ENCODE data around the gene GRHL3. TPM values are rescaled to one million over a fixed set of nuclear protein-coding genes. Genes with fewer than 3 reads are reported as not detected.
A peak's percentile ranks its signal among the peaks of the same experiment; 100 is the strongest.

Gene GRHL3
- total RNA-seq, 1 donor, result not detected

- Histone ChIP-seq H3K9me3 (ENCODE audit: low read depth, low read length) (no peaks in the 10 kb centered on the region), H3K27me3 (ENCODE audit: insufficient read depth, low read length) (no peaks in the 10 kb centered on the region), H3K4me1 (ENCODE audit: insufficient read depth, low read length) (peaks cover 23% of the 10 kb centered on the region), H3K4me3 (ENCODE audit: low read length) (no peak overlapping the region)
These were observed 62.1 kb downstream of the GRHL3 start for GRCh38 chr1:24381256-24381655.

GRCh38 chr1:24382165-24382577 lies 63.0 kb downstream of the GRHL3 start:
- H3K4me3 ChIP-seq (ENCODE audit: low read length), result no peak overlapping the region
- H3K9me3 ChIP-seq (ENCODE audit: low read depth, low read length), result no peaks in the 10 kb centered on the region
- peaks cover 23% of the 10 kb centered on the region for H3K4me1 ChIP-seq (ENCODE audit: insufficient read depth, low read length)
- H3K27me3 ChIP-seq (ENCODE audit: insufficient read depth, low read length), result no peaks in the 10 kb centered on the region

DNA sequence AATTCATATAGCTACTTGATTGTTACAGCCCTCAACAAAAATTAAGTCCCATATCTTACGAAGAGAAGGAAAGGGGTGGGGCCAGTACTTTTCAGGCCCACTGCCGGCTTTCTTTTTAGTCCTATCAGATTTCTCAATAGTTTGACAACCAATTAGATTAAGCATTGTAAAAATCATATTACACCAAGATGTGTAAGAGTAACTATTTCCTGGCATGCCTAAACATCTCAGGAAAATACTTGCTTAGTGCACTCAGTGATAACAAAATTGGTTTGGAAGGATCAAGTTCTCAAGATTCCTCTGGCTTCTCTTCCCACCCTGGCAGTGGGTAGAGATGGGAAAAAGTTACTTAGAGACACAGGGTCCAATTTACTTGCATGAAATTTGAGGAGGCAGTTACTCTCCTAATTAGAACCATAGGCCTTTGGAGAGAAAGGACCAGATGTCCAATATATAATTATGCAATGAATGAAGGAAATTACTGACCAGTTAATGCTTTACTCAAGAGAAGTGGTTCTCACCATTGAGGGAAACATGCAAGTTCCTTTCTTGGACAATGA lies 64.3 kb downstream of the GRHL3 start:
- Histone ChIP-seq H3K9me3 (ENCODE audit: low read depth, low read length) (no peaks in the 10 kb centered on the region), H3K4me1 (ENCODE audit: insufficient read depth, low read length) (peaks cover 23% of the 10 kb centered on the region), H3K27me3 (ENCODE audit: insufficient read depth, low read length) (no peaks in the 10 kb centered on the region), H3K4me3 (ENCODE audit: low read length) (no peak overlapping the region)

- H3K27me3 ChIP-seq (ENCODE audit: insufficient read depth, low read length), result no peaks in the 10 kb centered on the region
- H3K9me3 ChIP-seq (ENCODE audit: low read depth, low read length), result no peaks in the 10 kb centered on the region
- H3K4me1 ChIP-seq (ENCODE audit: insufficient read depth, low read length), result peaks cover 23% of the 10 kb centered on the region
- H3K4me3 ChIP-seq (ENCODE audit: low read length), result peak overlapping the region; percentile 6
These were observed 65.3 kb downstream of the GRHL3 start for GRCh38 chr1:24384251-24385090.

DNA sequence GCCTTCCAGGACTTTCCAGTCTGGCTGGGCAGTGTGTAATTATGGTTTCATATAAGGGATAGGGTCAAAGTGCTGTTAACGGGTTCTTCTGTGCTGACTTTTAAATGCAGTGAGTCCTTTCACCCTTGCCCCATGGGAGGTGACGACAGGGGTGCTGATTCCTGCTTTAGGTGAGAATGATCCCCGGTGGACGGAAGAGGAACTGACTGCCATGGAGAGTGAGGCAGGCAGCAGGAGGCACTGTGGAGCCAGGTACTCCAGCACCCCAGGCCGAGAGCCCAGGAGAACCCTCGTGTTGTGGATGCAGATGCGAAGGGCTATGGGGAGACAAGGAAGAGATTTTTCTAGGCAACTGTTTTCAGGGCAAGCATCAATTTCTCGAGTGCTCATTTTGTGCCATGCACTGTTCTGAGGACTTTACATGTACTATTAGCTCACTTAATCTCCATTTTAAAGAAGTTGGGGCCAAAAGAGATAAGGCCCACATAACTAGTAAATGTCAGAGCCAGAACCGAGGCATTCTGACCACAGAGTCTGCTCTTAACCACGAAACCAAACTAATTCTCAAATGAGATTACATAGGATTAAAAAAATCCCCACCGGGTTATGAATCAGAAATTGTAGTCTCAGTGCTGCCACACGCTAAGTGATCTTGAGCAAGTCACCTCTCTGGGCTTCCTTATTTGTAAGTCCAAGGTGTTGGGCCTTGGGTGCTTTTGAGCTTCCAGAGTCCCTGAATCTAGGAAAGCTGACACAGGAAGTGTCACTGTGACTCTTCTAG lies 66.2 kb downstream of the GRHL3 start:
- Histone ChIP-seq H3K27me3 (ENCODE audit: insufficient read depth, low read length) (no peaks in the 10 kb centered on the region), H3K9me3 (ENCODE audit: low read depth, low read length) (no peaks in the 10 kb centered on the region), H3K4me3 (ENCODE audit: low read length) (no peak overlapping the region), H3K4me1 (ENCODE audit: insufficient read depth, low read length) (peaks cover 23% of the 10 kb centered on the region)

DNA sequence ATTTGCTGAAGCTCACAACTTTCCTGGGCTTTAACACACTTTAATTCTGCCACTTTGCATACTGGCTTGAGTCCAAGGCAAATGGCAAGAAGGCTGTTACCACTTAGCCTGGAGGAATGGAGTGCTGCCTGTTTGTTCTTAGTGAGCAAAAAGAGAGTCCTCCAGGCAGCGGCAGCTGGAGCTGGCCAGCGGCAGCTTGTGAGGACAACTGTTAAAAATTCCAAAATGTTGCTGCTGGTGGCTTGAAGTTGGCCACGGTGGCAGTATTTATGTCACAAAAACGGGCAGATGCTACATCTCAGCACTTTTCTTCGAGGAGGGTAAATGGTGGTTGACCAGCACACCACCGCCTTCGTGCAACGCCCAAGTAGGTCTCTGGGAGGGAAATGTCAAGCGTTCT lies 67.1 kb downstream of the GRHL3 start:
- Histone ChIP-seq H3K4me3 (ENCODE audit: low read length) (no peak overlapping the region), H3K9me3 (ENCODE audit: low read depth, low read length) (no peaks in the 10 kb centered on the region), H3K4me1 (ENCODE audit: insufficient read depth, low read length) (peaks cover 23% of the 10 kb centered on the region), H3K27me3 (ENCODE audit: insufficient read depth, low read length) (no peaks in the 10 kb centered on the region)

- H3K9me3 ChIP-seq (ENCODE audit: low read depth, low read length), result no peaks in the 10 kb centered on the region
- H3K27me3 ChIP-seq (ENCODE audit: insufficient read depth, low read length), result no peaks in the 10 kb centered on the region
- H3K4me3 ChIP-seq (ENCODE audit: low read length), result no peak overlapping the region
- H3K4me1 ChIP-seq (ENCODE audit: insufficient read depth, low read length), result peaks cover 27% of the 10 kb centered on the region
These were observed 67.8 kb downstream of the GRHL3 start for GRCh38 chr1:24386931-24387330.

DNA sequence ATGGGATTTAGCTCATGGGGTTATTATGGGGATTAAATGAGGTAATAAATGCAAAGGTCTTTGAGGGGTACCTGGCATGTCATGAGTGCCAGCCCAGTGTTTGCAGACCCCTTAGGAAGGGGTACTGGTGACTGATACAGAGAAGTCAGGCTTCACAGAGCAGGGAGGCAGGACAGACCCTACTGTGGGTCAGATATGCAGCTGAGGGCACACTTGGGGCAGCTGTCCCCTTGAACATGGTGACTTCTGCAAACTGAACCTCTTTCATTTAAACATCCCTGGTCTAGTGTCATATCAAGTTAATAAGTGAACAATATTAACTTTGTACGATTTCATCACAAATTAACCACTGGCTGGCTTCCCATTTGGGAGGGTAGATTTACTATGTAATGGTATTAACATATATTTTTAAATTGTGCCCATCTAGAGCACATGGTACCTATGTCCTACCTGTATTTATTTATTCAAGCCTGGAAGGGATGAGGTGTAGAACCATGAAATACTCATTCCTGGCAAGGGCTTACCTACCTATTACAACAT lies 68.5 kb downstream of the GRHL3 start:
- no peak overlapping the region for H3K4me3 ChIP-seq (ENCODE audit: low read length)
- H3K9me3 ChIP-seq (ENCODE audit: low read depth, low read length), result no peaks in the 10 kb centered on the region
- H3K27me3 ChIP-seq (ENCODE audit: insufficient read depth, low read length), result no peaks in the 10 kb centered on the region
- peaks cover 34% of the 10 kb centered on the region for H3K4me1 ChIP-seq (ENCODE audit: insufficient read depth, low read length)

- Histone ChIP-seq H3K27me3 (ENCODE audit: insufficient read depth, low read length) (no peaks in the 10 kb centered on the region), H3K4me1 (ENCODE audit: insufficient read depth, low read length) (peaks cover 39% of the 10 kb centered on the region), H3K9me3 (ENCODE audit: low read depth, low read length) (no peaks in the 10 kb centered on the region), H3K4me3 (ENCODE audit: low read length) (no peak overlapping the region)
These were observed 69.3 kb downstream of the GRHL3 start for GRCh38 chr1:24388331-24388885.

DNA sequence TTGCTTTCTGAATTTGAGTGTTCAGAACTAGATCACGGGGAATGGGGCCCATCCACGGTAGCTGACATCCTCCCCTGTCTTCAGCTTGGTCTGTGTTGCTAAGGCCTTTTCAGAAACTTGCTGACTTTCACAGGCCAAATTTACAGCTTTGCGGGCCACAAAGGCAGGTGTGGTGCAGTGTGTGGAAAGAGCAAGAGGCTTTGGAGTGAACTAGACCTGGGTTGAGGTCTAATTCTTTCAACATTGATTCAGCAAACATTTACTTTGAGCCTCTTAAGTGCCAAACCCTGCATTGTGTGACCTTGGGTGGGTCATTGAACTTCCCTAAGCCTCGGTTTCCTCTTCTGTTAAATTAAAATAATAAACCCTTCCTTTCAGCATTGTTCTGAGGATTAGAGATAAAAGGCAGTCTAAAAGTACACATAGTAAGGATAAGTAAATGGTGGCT lies 70.1 kb downstream of the GRHL3 start:
- Histone ChIP-seq H3K9me3 (ENCODE audit: low read depth, low read length) (no peaks in the 10 kb centered on the region), H3K4me3 (ENCODE audit: low read length) (no peak overlapping the region), H3K27me3 (ENCODE audit: insufficient read depth, low read length) (no peaks in the 10 kb centered on the region), H3K4me1 (ENCODE audit: insufficient read depth, low read length) (peaks cover 31% of the 10 kb centered on the region)

DNA sequence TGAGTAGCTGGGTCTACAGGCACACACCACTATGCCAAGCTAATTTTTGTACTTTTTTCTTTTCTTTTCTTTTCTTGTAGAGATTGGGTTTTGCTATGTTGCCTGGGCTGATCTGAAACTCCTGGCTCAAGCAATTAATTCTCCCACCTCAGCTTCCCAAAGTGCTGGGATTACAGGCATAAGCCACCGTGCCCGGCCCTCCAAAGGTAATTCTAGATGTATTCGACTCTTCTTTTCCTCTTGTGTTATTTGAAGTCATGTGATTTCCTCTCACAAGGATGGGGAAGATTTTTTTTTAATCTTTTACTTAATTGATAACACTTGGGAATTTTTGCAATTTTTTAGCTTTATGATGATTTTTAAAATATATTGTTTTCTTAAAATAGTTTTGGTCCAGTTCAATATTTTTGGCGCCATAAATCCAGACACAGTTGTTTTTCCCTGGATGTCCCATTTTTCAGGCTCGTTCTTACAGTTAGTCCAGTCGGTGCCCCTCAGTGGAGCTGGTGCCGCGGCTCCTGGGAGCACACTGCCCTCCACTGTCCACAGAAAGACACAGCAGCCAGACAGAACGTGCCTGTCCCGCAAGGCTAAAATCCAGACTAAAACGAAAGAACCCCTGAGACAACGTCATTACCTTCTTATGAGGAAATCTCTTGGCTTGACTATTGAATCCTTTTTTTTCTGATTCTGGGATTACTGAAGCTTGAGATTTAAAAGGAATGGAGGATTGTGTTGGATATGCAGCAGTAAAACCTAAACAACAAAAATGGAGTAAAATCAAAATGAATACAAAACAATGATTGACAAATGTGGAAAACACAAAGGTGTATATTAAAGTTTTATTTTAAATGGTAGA lies 72.0 kb downstream of the GRHL3 start:
- Histone ChIP-seq H3K4me3 (ENCODE audit: low read length) (no peak overlapping the region), H3K9me3 (ENCODE audit: low read depth, low read length) (no peaks in the 10 kb centered on the region), H3K27me3 (ENCODE audit: insufficient read depth, low read length) (no peaks in the 10 kb centered on the region), H3K4me1 (ENCODE audit: insufficient read depth, low read length) (peaks cover 16% of the 10 kb centered on the region)

DNA sequence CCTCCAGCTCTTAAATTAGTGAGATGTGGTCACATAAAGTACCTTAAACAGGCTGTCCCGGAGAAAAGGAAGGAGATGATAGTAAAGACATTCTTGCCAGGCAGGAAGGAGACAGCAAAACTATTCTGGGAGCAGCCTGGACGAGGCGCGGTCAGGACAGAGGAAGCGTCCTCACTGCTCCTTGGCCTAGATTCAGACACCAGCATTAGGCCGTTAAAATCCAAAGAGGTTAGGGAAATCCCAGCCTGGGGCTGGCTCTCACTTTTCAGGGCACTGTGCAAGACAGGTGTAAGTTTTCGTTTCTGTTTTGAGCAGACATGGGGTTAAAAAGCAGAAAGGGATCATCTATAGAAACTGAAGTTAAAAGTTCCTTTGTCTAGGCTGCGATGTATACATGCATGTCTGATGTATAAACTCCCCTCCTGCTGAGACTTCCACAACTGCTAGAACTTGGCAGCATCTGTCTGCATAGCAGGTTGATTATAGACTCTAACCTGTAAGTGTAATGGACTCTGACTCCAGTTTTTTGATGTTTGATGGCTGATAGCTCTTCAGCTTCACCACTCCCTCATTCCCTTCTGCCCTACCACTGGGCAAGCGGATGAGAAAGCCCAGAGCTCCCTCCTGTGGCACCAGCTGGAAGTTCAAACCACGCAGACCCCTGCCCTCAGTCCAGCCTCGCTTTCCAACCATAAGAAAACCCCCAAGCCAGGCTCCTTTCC lies 72.9 kb downstream of the GRHL3 start:
- H3K9me3 ChIP-seq (ENCODE audit: low read depth, low read length), result no peaks in the 10 kb centered on the region
- H3K4me3 ChIP-seq (ENCODE audit: low read length), result no peak overlapping the region
- no peaks in the 10 kb centered on the region for H3K27me3 ChIP-seq (ENCODE audit: insufficient read depth, low read length)
- H3K4me1 ChIP-seq (ENCODE audit: insufficient read depth, low read length), result peaks cover 16% of the 10 kb centered on the region

GRCh38 chr1:24392604-24392946 lies 73.4 kb downstream of the GRHL3 start:
- H3K9me3 ChIP-seq (ENCODE audit: low read depth, low read length), result no peaks in the 10 kb centered on the region
- peaks cover 16% of the 10 kb centered on the region for H3K4me1 ChIP-seq (ENCODE audit: insufficient read depth, low read length)
- H3K27me3 ChIP-seq (ENCODE audit: insufficient read depth, low read length), result no peaks in the 10 kb centered on the region
- H3K4me3 ChIP-seq (ENCODE audit: low read length), result no peak overlapping the region

Measured in mononuclear cell (primary cell).